HCT116 (cell line): ENCODE data around the gene HOXC11. TPM values are rescaled to one million over a fixed set of nuclear protein-coding genes. Genes with fewer than 3 reads are reported as not detected.

Experiments
- ATAC-seq: fragments of 200-7000 bp; cut with Tn5 transposase; 2 replicates; pipeline ENCODE4 v1.9.1; 2020; ENCODE audit warnings: mild to moderate bottlenecking, moderate library complexity
- BruUV-seq: library from RNA; stranded (reverse); fragments of 400-500 nt; replicated peaks from 2 replicates; lab custom pipeline; 2021; lab: Mats Ljungman, UMichigan
- CTCF ChIA-PET: fragments of 300-600 bp; sonication (Branson Sonifier 250); formaldehyde crosslinking; loops from one replicate; lab custom pipeline; 2021; ENCODE audit warnings: antibody characterized with exemption; lab: Charles Lee
- POLR2A ChIA-PET: fragments of 300-600, 350-600 bp; sonication (Branson Sonifier 250); formaldehyde crosslinking; loops from one replicate; lab custom pipeline; 2021; ENCODE audit warnings: antibody characterized with exemption; lab: Charles Lee
- RAD21 ChIA-PET, 2 experiments: fragments of 300-600 bp; sonication (Branson Sonifier 250); formaldehyde crosslinking; loops; one replicate each; lab custom pipeline; 2023; ENCODE audit warnings: low total read pairs in 2 of 2; ENCODE audit not compliant: uncharacterized antibody in 2 of 2, unreplicated experiment in 2 of 2, low non-redundant PET in 1 of 2; lab: Charles Lee
- DNase-seq: peaks from one replicate; pipeline ENCODE4 v3.0.0-alpha.2; 2010; ENCODE audit warnings: low read depth, low spot score
- H2AFZ ChIP-seq: fragments of 200-600 bp; shearing (Covaris generic), sonication (generic); 2 replicates; pipeline ENCODE4 v1.6.1; 2017; ENCODE audit warnings: low read depth, mixed run types, mixed read lengths, antibody characterized with exemption, low read length; ENCODE audit not compliant: poor library complexity, severe bottlenecking
- H3K27ac ChIP-seq: 2 replicates; pipeline ENCODE4 v1.5.1; 2012; ENCODE audit warnings: low read depth, low read length
- H3K27me3 ChIP-seq: fragments of 200-600 bp; sonication (generic); 2 replicates; pipeline ENCODE4 v1.6.1; 2016; ENCODE audit warnings: mixed run types, low read length, mixed read lengths; ENCODE audit not compliant: insufficient read depth
- H3K36me3 ChIP-seq, 2 experiments: fragments of 200-500 bp in 1 of 2; fragments of 200-600 bp in 1 of 2; sonication (Bioruptor generic) in 1 of 2; sonication (generic) in 1 of 2; 2 replicates each; pipeline versions ENCODE4 v1.5.1 to v1.6.1; 2014 to 2016; ENCODE audit warnings: low read length in 2 of 2, inconsistent platforms in 1 of 2, mixed read lengths in 1 of 2, mixed run types in 1 of 2; ENCODE audit not compliant: insufficient read depth in 2 of 2, control insufficient read depth in 1 of 2
- H3K4me1 ChIP-seq, 2 experiments: fragments of 200-600 bp in 1 of 2; sonication (generic) in 1 of 2; 2 replicates each; pipeline versions ENCODE4 v1.5.1 to v1.6.1; 2012 to 2017; ENCODE audit warnings: low read length in 2 of 2, inconsistent platforms in 1 of 2, mild to moderate bottlenecking in 1 of 2, mixed read lengths in 1 of 2, mixed run types in 1 of 2, moderate library complexity in 1 of 2; ENCODE audit not compliant: insufficient read depth in 2 of 2, control insufficient read depth in 1 of 2
- H3K4me2 ChIP-seq: fragments of 200-600 bp; sonication (generic); 2 replicates; pipeline ENCODE4 v1.6.1; 2017; ENCODE audit warnings: mixed run types, low read length, mixed read lengths
- H3K4me3 ChIP-seq, 2 experiments: fragments of 200-600 bp in 1 of 2; sonication (generic) in 1 of 2; replicated peaks in 1 of 2; 2 replicates each; pipeline ENCODE4 v1.5.1; 2011 to 2016; ENCODE audit warnings: low read length in 2 of 2, control low read depth in 1 of 2, low read depth in 1 of 2, mild to moderate bottlenecking in 1 of 2, mixed read lengths in 1 of 2, mixed run types in 1 of 2
- H3K79me2 ChIP-seq: fragments of 200-600 bp; sonication (generic); 2 replicates; pipeline ENCODE4 v1.6.1; 2017; ENCODE audit warnings: mild to moderate bottlenecking, mixed run types, low read length, moderate library complexity, mixed read lengths; ENCODE audit not compliant: insufficient read depth
- H3K9ac ChIP-seq: fragments of 200-600 bp; sonication (generic); 2 replicates; pipeline ENCODE4 v1.6.1; 2016; ENCODE audit warnings: low read length, mixed read lengths
- H3K9me2 ChIP-seq: fragments of 200-600 bp; sonication (generic), shearing (Covaris generic); 2 replicates; pipeline ENCODE4 v1.6.1; 2017; ENCODE audit warnings: mixed run types, mild to moderate bottlenecking, moderate library complexity; ENCODE audit not compliant: insufficient read depth
- H3K9me3 ChIP-seq, 2 experiments: fragments of 200-500 bp in 1 of 2; fragments of 200-600 bp in 1 of 2; sonication (Bioruptor generic) in 1 of 2; sonication (generic) in 1 of 2; 2 replicates each; pipeline ENCODE4 v1.6.1; 2014 to 2017; ENCODE audit warnings: low read length in 2 of 2, mixed read lengths in 2 of 2, inconsistent platforms in 1 of 2, low read depth in 1 of 2, mild to moderate bottlenecking in 1 of 2, mixed run types in 1 of 2, moderate library complexity in 1 of 2; ENCODE audit not compliant: control insufficient read depth in 1 of 2, insufficient read depth in 1 of 2
- H4K20me1 ChIP-seq: fragments of 200-600 bp; sonication (generic), shearing (Covaris generic); 2 replicates; pipeline ENCODE4 v1.6.1; 2017; ENCODE audit warnings: mixed run types, mild to moderate bottlenecking, moderate library complexity; ENCODE audit not compliant: insufficient read depth
- CBX3 ChIP-seq: IDR thresholded peaks from 2 replicates; pipeline ENCODE4 v1.6.1; 2012; ENCODE audit warnings: low read depth
- EZH2 ChIP-seq: fragments of 200-600 bp; sonication (generic); IDR thresholded peaks from 2 replicates; pipeline ENCODE4 v1.6.1; 2017; ENCODE audit warnings: antibody characterized with exemption, mixed run types
- MAX ChIP-seq: IDR thresholded peaks from 2 replicates; pipeline ENCODE4 v1.6.1; 2012
- SRF ChIP-seq: IDR thresholded peaks from 2 replicates; pipeline ENCODE4 v1.6.1; 2012; ENCODE audit warnings: low read depth
- intact Hi-C: fragments of 100-400 bp; cut with micrococcal nuclease; formaldehyde crosslinking; loops from 2 replicates; pipeline ENCODE4 v1.10.0; 2022
- total RNA-seq: library from RNA; stranded (reverse); gene quantifications from one replicate; pipeline ENCODE4 v1.2.1, GENCODE V29; 2021; ENCODE audit not compliant: unreplicated experiment
- TF ChIP-seq, protein P1 (sequence below): IDR thresholded peaks from 2 replicates; pipeline ENCODE4 v1.6.1; 2012; ENCODE audit warnings: low read depth

Gene HOXC11
- total RNA-seq, 1 experiment from 2014 or later: 0.22 TPM

GRCh38 chr12:54008260-54008552 is 35.3 kb downstream of the HOXC11 start:
- ATAC-seq: no peak
- Histone ChIP-seq H3K4me1 (peaks cover 0 to 8% of the 10 kb centered on the region in 2 experiments; a peak in 2 of 4 replicates), H3K9ac (no peak overlapping the region)

More at GRCh38 chr12:54008260-54008552, 35.3 kb downstream of the HOXC11 start:
- Histone ChIP-seq H3K9me2 (no peaks in the 10 kb centered on the region), H3K79me2 (0 out of 2 replicates have a peak, but pooled peaks cover 3% of the 10 kb centered on the region), H3K36me3 (no peaks in the 10 kb centered on the region), H4K20me1 (no peaks in the 10 kb centered on the region), H3K27me3 (no peaks in the 10 kb centered on the region), H3K4me2 (no peak overlapping the region), H3K9me3 (no peaks in the 10 kb centered on the region), H2AFZ (no peak overlapping the region), H3K27ac (no peak overlapping the region), H3K4me3 (no peak overlapping the region)
- ChIA-PET CTCF (interaction anchor here (0.8 to 3.5 kb wide), 6 partner anchors 9 to 200 kb away, joined by 4 to 68 read pairs (median 6); partner anchors contain the start of gene HOXC5), POLR2A (interaction anchor here (1.9 kb wide), 1 partner anchor 10 kb away, joined by 4 read pairs; no protein-coding TSS in a partner anchor), RAD21 (interaction anchor here in 1 of 2 experiments (1.0 to 1.2 kb wide), 2 partner anchors 10 to 193 kb away, joined by 3 to 9 read pairs; no protein-coding TSS in a partner anchor)
- DNase-seq: no peak
- BruUV-seq: no TSS peak
- TF ChIP-seq CBX3: no peak
- TF ChIP-seq SRF: no peak
- no peak for TF ChIP-seq EZH2
- TF ChIP-seq MAX: no peak
- TF ChIP-seq, protein P1, sequence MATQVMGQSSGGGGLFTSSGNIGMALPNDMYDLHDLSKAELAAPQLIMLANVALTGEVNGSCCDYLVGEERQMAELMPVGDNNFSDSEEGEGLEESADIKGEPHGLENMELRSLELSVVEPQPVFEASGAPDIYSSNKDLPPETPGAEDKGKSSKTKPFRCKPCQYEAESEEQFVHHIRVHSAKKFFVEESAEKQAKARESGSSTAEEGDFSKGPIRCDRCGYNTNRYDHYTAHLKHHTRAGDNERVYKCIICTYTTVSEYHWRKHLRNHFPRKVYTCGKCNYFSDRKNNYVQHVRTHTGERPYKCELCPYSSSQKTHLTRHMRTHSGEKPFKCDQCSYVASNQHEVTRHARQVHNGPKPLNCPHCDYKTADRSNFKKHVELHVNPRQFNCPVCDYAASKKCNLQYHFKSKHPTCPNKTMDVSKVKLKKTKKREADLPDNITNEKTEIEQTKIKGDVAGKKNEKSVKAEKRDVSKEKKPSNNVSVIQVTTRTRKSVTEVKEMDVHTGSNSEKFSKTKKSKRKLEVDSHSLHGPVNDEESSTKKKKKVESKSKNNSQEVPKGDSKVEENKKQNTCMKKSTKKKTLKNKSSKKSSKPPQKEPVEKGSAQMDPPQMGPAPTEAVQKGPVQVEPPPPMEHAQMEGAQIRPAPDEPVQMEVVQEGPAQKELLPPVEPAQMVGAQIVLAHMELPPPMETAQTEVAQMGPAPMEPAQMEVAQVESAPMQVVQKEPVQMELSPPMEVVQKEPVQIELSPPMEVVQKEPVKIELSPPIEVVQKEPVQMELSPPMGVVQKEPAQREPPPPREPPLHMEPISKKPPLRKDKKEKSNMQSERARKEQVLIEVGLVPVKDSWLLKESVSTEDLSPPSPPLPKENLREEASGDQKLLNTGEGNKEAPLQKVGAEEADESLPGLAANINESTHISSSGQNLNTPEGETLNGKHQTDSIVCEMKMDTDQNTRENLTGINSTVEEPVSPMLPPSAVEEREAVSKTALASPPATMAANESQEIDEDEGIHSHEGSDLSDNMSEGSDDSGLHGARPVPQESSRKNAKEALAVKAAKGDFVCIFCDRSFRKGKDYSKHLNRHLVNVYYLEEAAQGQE: no peak
- intact Hi-C loops: no loop called here
